NCI-H187 (cell line): ENCODE measurements around the gene POU3F1.

Source experiments
- DNase-seq, 2 experiments: peaks; one replicate each; lab custom pipeline; 2025; lab: John Stamatoyannopoulos, UW

Gene POU3F1

GRCh38 chr1:38004284-38005108 lies 42.1 kb downstream of the POU3F1 start:
- DNase-seq, result no peak

DNA sequence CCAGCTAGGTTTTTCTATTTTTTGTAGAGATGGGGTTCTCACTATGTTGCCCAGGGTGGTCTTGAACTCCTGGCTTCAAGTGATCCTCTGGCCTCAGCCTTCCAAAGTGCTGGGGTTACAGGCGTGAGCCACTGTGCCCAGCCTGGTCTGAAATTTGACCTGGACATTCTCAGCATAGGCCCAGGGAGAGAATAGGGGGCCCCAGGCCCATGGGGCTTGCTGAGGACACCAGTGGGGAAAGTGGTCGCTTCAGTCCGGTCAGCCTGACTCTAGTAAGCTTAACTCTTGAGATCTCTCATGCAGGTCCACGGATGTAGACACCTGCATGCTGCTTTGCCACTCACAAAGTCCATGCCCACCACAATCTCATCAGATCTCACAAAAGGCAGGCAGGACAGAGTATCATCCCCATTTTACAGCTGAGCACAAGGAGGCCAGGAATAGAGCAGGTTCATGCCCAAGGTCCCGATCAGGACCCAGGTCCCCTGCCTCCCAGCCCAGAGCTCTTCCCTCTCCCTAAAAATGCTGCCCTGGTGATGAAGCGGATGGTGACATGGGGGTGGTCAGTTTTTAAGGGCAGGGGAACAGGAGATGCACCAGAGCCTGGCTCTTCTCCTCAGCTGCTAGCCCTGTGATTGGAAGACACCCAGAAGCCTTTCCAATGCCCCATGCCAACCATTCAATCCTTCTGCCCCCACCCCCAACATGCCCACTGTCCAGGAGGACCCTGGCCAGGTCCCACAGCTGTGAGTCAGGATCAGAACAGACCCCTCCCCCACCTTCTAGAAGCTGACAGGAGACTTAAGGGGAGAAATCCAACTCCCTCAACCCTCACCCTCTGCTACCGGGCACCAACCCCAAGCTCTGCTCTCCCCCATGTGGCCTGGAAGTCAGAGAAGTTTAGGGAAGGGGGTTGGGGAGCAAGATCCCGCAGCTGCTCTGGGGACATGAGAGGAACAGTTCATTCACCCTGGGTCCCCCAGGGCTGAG lies 43.0 kb downstream of the POU3F1 start:
- DNase-seq, result no peak

- DNase-seq, result no peak
Observed at GRCh38 chr1:38000529-38001455, 45.8 kb downstream of the POU3F1 start.

DNA sequence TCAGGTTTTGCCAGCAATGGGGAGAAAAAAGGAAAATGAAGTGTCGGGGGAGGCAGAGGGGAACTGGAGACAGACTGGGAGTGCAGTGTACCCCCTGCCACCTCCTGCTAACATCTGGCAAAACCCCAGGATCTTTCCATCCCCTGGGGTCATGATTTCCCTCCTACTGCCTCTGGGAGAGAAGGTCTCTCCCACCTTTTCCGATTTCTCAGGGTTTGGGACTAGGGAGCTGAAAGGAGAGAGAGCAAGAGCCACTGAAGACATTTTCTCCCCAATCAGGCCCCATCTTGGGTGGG lies 46.4 kb downstream of the POU3F1 start:
- DNase-seq, result no peak

GRCh38 chr1:37999430-38000232 lies 47.0 kb downstream of the POU3F1 start:
- no peak for DNase-seq

DNA sequence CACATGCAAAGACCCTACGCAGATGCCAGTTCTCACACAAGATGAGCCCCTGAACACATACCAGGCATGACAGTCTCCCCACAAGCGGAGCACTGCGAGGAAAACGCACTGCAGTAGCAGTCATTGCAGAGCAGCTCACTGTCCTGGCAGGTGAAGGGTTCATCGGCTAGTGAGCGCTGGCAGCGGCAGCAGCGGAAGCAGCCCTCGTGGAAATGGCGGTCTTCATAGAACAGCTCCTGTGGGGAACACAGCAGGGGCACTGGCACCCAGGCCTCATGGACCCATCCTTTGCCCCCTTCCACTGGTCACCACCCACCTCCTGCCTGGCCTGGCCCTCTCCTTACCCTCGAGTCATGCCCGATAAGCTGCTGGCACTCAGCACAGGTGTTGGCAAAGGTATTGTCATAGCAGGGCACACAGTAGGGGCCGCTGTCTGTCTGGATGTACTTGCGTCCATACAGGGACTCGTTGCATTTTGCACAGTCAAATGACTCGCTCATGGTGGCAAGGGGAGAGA lies 47.6 kb downstream of the POU3F1 start:
- no peak for DNase-seq

- no peak for DNase-seq
Observed at GRCh38 chr1:37998089-37998808, 48.3 kb downstream of the POU3F1 start.

DNA sequence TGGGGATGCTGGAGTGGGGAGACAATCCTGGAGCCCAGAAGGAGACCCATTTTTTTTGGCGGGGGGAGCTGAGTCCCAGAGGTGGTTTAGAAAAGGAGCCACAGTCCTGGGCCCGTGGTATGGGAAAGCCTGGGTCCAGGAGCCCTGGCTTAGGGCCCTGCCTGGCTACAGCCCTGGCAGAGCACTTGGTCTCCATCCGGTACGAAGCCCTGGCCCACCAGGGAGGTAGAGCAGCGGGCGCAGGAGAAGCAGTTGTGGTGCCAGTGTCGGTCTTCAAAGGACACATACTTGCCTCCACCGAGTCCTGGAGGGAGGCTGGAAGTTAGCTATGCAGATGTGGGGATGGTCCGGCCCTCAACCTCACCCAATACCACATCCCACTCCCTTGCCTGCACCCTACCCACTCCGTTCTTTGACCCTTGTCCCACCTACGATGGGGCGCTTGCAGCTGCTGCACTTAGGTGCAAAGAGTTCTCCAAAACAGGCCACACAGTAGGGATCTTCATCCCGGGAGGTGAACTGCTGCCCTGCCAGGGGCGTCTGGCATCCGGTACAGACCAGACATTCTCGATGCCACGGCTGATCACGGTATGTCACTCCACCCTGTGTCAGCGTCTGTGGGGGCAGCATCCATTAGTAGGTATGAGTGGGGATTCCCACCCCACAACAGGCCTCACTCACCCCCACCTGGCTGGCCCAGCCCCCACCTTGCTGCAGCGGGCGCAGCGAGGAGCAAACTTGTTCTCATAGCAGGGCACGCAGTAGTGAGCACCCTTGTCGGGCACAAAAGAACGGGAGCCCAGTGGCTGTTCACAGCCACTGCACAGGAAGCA lies 49.1 kb downstream of the POU3F1 start:
- no peak for DNase-seq

DNA sequence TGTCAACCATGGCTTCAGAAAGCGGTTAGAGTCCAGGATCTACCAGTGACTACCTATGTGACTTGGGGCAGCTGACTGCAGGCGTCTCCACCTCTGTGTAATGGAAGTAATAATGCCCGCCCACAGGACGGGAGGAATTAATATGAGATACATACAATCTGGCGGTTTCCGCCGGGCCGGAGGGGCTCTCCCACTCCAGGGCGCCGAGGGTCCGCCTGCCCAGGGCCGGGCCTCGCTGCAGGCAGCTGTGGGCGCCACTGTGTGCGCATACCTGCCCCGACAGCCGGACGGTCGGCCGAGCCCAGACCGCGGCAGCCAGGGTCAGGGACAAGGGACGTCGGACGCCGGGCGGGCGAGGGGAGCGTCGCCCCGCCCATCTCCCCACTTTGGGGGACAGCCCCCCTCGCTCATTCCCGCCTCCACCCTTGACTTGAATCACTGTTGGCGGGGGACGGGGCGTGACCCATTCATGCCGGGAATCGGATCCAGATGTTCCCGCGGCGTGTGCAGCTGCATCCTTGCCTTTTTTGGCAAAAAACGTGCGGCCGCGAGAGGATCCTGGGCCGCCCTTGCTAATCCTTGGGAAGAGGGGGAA lies 50.7 kb downstream of the POU3F1 start:
- DNase-seq, result no peak

- no peak for DNase-seq
Observed at GRCh38 chr1:37994886-37995566, 51.6 kb downstream of the POU3F1 start.
